ENCODE results near the gene OSBPL2. TPM values are rescaled to one million over a fixed set of nuclear protein-coding genes. Genes with fewer than 3 reads are reported as not detected.

The OSBPL2 gene
- total and polyA plus RNA-seq, 9 of the 15 experiments (the other 6 are each of a cell fraction or from before 2014, with no cell fraction given) = 2.5 to 25.6 (median 14.1) TPM

DNA sequence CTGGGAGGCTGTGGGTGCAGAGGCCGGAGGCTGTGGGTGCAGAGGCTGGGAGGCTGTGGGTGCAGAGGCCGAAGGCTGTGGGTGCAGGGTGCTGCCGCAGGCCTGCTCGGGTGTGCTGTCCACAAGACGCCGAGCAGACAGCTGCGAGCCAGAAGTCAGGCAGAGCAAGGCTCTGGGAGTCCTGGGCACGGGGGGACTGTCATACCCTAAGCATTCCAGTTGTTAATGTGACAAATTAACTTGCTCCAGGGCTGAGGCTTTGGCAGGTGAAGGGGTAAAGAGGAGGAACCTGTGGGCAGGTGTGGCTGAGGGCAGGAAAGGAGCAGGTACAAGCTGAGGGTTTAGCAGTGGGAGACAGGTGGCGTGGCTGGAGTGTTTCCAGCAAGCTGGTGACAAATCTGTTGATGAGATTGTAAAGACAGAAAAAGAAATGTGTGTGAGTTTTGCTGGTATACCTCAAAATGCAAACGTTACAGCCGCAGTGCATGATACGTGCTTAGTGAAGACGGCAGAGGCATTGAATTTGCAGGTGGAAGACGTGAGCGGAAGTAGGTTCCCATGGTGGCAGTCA lies 50.3 kb downstream of the OSBPL2 start:
- H3K27ac ChIP-seq (ENCODE audit: extremely low read depth, low read depth, low read length) = no peak overlapping the region
- peaks cover 0 to 6% of the 10 kb centered on the region in 2 experiments; a peak in 1 of 5 replicates for H3K4me1 ChIP-seq (replicated peaks in 1 of 2; ENCODE audit: control insufficient read depth in 2 of 2, insufficient read depth in 2 of 2, low read length in 2 of 2)
- no peaks in the 10 kb centered on the region for H3K79me2 ChIP-seq (ENCODE audit: control insufficient read depth, insufficient read depth, low read length)
- in situ Hi-C loops (cut with MboI) (no loop called here), intact Hi-C loops (cut with micrococcal nuclease) (no loop called here)
- H3K27me3 ChIP-seq (ENCODE audit: control insufficient read depth in 2 of 2, insufficient read depth in 2 of 2, low read length in 2 of 2) = no peaks in the 10 kb centered on the region
- WGBS (ENCODE audit: insufficient coverage, low coverage, missing lambda C conversion rate) = 92% methylated on average over 13 of the region's 15 CpGs
- ChIA-PET POLR2A (interaction anchor here (0.5 kb wide), 1 partner anchor 424 kb away, joined by 4 read pairs; no protein-coding TSS in a partner anchor), CTCF (ENCODE audit: low intra/inter-chr PET ratio) (no interaction called here)
- H3K9me1 ChIP-seq (ENCODE audit: control insufficient read depth, insufficient read depth, low read length) = no peaks in the 10 kb centered on the region
- no peak overlapping the region for H3K9ac ChIP-seq (ENCODE audit: insufficient read depth in 1 of 2, low read depth in 2 of 2, low read length in 2 of 2)
- BruUV-seq (replicated peaks) = no TSS peak
- DNase-seq (ENCODE audit: extremely low read depth in 1 of 4, low spot score in 3 of 4) (no peak), ATAC-seq (no peak), FAIRE-seq (no peak)
- peaks cover 22% of the 10 kb centered on the region; the same call in 2 of the 3 replicates for H3K36me3 ChIP-seq (ENCODE audit: control insufficient read depth, insufficient read depth, low read length)
- H3K4me2 ChIP-seq (ENCODE audit: insufficient read depth, low read length) = no peak overlapping the region
- no peak overlapping the region for H2AFZ ChIP-seq (ENCODE audit: low read depth, low read length)
- H3K4me3 ChIP-seq = no peak overlapping the region
- H4K20me1 ChIP-seq (replicated peaks; ENCODE audit: control insufficient read depth, insufficient read depth, low read length) = no peaks in the 10 kb centered on the region
- H3K9me3 ChIP-seq (replicated peaks; ENCODE audit: control insufficient read depth, insufficient read depth, low read depth, low read length) = no peaks in the 10 kb centered on the region
- TF ChIP-seq ILF3 (IDR thresholded peaks at IDR 0.05; ENCODE audit: borderline replicate concordance) = no peak
- TF ChIP-seq, protein P1, sequence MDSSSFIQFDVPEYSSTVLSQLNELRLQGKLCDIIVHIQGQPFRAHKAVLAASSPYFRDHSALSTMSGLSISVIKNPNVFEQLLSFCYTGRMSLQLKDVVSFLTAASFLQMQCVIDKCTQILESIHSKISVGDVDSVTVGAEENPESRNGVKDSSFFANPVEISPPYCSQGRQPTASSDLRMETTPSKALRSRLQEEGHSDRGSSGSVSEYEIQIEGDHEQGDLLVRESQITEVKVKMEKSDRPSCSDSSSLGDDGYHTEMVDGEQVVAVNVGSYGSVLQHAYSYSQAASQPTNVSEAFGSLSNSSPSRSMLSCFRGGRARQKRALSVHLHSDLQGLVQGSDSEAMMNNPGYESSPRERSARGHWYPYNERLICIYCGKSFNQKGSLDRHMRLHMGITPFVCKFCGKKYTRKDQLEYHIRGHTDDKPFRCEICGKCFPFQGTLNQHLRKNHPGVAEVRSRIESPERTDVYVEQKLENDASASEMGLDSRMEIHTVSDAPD (CRISPR knock-in tag; IDR thresholded peaks at IDR 0.05) = no peak
- no peak for TF ChIP-seq NBN (IDR thresholded peaks at IDR 0.05; ENCODE audit: low read depth)
- no peak for TF ChIP-seq MEF2D (tag; conservative IDR thresholded peaks at IDR 0.05; ENCODE audit: low read depth)
- no peak for TF ChIP-seq CBX3 (IDR thresholded peaks at IDR 0.05; ENCODE audit: borderline replicate concordance in 1 of 2, low read length in 2 of 2)
- TF ChIP-seq, protein P2, sequence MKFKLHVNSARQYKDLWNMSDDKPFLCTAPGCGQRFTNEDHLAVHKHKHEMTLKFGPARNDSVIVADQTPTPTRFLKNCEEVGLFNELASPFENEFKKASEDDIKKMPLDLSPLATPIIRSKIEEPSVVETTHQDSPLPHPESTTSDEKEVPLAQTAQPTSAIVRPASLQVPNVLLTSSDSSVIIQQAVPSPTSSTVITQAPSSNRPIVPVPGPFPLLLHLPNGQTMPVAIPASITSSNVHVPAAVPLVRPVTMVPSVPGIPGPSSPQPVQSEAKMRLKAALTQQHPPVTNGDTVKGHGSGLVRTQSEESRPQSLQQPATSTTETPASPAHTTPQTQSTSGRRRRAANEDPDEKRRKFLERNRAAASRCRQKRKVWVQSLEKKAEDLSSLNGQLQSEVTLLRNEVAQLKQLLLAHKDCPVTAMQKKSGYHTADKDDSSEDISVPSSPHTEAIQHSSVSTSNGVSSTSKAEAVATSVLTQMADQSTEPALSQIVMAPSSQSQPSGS (CRISPR knock-in tag; IDR thresholded peaks at IDR 0.05) = no peak
- TF ChIP-seq, protein P3, sequence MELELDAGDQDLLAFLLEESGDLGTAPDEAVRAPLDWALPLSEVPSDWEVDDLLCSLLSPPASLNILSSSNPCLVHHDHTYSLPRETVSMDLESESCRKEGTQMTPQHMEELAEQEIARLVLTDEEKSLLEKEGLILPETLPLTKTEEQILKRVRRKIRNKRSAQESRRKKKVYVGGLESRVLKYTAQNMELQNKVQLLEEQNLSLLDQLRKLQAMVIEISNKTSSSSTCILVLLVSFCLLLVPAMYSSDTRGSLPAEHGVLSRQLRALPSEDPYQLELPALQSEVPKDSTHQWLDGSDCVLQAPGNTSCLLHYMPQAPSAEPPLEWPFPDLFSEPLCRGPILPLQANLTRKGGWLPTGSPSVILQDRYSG (tag; conservative IDR thresholded peaks at IDR 0.05; ENCODE audit: low read depth) = no peak
- no peak for TF ChIP-seq ZBTB8A (IDR thresholded peaks at IDR 0.05; ENCODE audit: partially characterized antibody)
- TF ChIP-seq, protein P4, sequence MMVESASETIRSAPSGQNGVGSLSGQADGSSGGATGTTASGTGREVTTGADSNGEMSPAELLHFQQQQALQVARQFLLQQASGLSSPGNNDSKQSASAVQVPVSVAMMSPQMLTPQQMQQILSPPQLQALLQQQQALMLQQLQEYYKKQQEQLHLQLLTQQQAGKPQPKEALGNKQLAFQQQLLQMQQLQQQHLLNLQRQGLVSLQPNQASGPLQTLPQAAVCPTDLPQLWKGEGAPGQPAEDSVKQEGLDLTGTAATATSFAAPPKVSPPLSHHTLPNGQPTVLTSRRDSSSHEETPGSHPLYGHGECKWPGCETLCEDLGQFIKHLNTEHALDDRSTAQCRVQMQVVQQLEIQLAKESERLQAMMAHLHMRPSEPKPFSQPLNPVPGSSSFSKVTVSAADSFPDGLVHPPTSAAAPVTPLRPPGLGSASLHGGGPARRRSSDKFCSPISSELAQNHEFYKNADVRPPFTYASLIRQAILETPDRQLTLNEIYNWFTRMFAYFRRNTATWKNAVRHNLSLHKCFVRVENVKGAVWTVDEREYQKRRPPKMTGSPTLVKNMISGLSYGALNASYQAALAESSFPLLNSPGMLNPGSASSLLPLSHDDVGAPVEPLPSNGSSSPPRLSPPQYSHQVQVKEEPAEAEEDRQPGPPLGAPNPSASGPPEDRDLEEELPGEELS (CRISPR knock-in tag; IDR thresholded peaks at IDR 0.05; ENCODE audit: borderline replicate concordance) = no peak
- TF ChIP-seq JUN (IDR thresholded peaks at IDR 0.05; ENCODE audit: borderline replicate concordance, low read depth, low read length) = no peak
- TF ChIP-seq JUN (CRISPR knock-in tag; IDR thresholded peaks at IDR 0.05; ENCODE audit: borderline replicate concordance) = no peak
- no peak for TF ChIP-seq KAT7 (CRISPR knock-in tag; IDR thresholded peaks at IDR 0.05; ENCODE audit: borderline replicate concordance)
- TF ChIP-seq SIN3A (IDR thresholded peaks at IDR 0.05; ENCODE audit: borderline replicate concordance in 2 of 2, control insufficient read depth in 1 of 2, low read depth in 2 of 2, low read length in 2 of 2) = no peak
- TF ChIP-seq CBX1 (IDR thresholded peaks at IDR 0.05; ENCODE audit: low read depth) = no peak
- TF ChIP-seq YBX1 (IDR thresholded peaks at IDR 0.05) = no peak
- no peak for TF ChIP-seq ZNF24 (IDR thresholded peaks at IDR 0.05)
- TF ChIP-seq HIVEP1 (CRISPR knock-in tag; IDR thresholded peaks at IDR 0.05) = no peak

Measured in K562 (cell line).